Stimulated activated CD4-positive, alpha-beta T cell treated with anti-CD3 and anti-CD28 coated beads, Interleukin-4, amount 100 ng/mL, for 24 hours (primary cell): Measurements from ENCODE around the gene TACC2.

ENCODE experiments used
- DNase-seq: peaks from one replicate; pipeline ENCODE4 v3.0.0-alpha.2; 2020

Gene TACC2

DNA sequence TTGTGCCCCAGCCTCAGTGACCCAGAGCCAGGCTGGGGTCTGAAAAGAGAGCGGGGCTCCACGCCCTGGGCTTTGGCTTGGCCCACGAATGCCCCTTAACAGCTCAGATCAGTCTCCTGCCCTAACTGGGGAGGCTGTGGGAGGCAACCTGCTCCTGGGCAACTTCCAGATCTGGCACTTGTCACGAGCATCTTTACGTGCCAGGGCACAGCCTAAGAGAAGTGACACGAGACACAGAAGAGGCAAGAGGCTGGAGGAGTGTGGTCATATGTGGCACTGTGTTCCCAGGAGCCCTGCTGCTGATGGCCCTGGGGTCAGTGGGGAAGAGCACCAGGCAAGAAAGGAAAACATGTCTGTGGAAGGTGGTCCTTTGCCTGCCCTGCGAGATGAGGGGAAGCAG is 184.4 kb downstream of the TACC2 start:
- DNase-seq = no peak

DNA sequence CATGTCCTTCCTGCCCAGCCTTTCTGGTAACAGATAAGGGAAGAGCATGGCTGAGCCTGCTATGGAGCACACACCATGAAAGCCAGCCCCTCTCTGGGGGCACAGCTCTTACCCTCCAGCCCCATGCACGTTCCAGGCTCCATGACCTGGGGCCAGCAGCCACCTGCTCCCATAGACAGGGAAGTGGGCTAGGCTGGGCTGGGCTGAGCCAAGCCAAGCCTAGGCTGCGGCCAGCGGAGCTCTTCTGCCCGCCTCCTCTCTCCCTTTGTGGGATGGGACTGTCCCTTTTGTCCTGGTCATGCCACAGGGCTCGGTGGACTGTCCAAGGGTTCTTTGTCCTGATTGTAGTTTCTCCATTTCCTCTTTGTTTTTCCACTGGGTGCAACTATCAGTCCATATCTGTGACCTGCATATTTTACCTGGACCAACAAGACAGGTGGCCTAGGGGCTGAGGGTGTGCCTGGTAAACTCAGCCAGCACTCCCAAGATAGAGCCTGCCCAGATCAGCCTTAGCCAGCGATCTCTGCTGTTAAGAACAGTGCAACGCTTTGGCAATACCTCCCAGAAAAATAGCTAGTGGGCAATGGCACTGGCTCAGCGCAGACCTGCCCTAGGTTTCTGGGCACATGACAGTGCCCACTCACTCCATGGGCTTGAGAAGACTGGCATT is 184.9 kb downstream of the TACC2 start:
- DNase-seq = no peak

DNA sequence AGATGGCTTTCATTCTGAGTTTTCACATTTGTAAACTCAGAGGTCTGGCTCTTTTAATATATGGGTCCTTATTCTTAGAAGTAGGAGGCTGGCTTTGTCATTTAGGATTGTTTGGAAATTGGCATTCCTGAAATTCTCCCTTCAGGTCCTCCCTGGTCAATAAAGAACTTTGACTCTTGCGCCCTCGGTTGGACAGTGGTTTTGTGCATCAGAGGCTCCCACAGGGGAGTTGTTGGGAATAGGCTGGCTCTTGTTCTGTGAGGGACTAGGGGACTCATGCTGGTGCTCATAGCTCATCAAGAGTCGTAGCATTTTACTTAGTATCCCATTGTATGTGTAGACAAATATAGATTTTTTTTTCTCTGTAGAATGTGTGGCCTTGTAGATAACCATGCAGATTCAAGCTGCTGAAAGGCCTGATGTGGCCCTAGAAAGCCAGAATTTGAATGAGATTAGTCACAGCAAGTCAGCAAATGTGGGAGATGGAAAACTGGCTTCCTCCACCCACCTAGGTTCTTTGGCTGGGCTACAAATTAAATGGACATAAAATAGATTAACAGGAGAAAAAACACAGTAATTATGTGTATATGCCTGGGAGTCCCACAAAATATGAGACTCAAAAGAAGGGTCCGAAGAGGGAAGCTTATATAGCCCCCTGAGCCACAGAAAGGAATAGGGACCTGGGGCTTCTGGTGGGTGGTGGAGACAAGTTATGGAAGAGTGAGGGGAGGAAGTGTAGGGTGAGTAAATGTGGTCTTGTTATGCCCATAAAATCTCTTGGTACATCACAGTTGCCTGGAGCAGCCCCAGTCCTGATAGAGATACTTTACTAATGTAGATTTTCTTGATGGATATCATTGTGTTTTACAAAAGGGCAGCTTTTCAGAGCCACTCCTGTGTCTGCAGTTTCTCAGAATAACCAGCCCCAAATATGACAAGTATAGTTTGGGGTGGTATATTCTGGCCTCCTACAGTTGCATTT is 187.6 kb downstream of the TACC2 start:
- DNase-seq = no peak

DNA sequence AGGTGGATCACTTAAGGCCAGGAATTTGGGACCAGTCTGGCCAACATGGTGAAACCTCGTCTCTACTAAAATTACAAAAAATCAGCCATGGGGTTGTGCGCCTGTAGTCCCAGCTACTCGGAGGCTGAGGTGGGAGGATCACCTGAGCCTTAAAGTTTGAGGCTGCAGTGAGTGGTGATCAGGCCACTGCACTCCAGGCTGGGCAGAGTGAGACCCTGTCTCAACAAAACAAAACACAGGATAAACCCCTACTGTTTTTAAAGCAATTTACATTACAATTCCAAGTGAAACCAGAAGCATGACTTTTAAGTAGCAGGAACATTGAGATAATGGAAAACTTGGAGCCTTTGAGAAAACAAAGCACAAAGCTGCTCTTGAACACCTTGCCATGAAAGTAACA is 189.7 kb downstream of the TACC2 start:
- no peak for DNase-seq

DNA sequence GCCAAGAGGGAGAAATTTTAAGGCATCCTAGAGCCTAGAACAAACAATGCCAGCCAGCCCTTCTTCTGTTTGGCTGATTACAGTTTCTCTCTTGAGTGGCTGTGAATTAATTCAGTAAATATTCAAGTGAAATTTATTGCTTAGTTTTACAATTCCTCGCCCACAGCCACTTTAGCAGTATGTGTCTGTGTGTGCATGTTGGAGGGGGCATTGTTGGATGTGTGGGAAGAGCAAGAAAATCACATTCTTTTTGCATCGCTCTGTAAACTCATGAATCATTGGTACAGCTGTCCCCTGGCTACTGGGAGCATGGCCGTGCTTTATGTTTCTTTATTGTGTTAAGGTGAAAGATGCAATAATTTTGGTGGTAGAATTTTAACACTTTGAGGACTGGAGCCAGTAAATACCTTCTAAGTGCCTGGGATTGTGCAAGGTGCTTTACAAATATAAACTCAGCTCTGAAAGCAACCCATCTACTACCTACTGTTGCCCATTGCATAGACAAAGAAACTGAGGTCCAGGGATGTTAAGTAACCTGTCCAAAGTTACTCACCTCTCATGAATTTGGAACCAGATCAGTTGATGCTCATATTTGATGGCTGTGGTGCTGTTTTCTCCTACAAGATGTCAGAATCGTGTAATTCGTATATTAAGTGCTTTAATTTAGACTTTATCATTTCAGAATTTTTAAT is 192.2 kb downstream of the TACC2 start:
- DNase-seq = no peak

DNA sequence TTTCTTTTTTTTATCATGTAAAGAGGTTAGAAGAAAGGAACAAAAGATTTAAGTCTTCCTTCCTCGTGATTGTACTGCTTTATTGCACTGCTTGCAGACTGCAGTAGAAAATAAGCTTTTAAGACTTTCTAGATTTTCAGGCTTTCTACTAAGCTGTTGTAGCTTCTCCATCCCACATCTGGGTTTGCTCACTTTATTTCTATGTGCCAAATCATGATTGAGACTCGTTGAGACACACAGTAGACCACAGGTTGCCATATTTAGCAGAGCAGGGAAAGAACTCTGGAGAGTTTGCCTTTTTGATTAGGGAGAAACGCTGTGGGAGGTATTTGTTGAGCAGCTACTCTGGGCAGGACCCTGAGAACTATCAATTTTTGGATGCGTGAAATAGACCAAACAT is 192.9 kb downstream of the TACC2 start:
- DNase-seq = no peak

DNA sequence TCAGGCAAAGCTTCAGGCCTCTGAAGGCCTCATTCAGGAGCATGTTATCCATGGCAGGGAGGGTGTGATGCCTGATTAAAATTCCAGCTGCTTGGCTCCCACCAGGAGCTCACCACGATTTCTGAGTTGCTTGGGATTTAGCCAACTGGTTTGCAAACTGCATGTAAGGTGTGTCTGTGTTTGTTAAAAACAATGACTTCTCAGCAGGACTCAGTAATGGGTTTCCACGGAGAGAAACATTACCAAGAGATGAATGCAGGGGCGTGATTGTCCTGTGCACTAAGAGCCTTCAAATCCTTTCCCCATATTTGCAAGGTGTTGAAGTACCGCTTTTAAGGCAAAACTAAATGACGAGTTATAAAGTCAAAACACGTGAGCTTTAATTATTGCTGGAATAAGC is 193.3 kb downstream of the TACC2 start:
- DNase-seq = no peak

DNA sequence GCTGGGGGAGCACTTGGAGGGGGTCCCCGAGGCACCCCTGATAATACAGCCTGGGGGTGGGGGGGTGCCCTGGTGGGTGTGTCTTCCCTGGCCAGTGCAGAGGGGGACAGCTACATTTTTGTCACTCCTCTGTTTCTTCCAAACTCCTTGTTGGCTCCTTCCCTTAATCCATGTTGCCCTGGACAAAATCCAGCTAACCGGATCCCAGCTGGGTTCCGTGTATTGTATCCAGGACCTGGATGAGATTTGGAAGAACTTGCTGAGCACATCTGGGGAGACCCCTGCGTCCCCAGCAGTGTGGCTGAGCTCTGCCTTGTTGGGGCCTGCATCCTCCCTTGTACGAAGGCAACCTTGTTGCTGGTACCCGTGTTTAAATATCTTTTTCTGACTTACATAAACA is 195.3 kb downstream of the TACC2 start:
- no peak for DNase-seq

DNA sequence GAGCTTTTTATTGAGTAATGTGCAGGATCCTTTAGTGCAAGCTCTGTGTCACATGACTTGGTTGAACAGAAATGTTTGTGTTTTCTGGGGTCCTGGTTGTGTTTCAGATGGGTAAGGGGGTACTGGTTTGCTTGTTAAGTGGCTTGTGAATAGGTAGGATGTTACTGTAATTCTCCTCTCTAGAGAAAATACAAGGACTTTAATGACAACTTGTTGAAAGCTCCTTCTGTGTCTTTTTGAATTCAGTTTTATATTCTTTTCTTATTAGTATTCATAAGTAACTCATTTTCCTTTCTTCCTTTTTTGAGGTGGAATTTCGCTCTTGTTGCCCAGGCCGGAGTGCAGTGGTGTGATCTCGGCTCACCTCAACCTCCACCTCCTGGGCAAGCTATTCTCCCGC is 196.7 kb downstream of the TACC2 start:
- DNase-seq = no peak

DNA sequence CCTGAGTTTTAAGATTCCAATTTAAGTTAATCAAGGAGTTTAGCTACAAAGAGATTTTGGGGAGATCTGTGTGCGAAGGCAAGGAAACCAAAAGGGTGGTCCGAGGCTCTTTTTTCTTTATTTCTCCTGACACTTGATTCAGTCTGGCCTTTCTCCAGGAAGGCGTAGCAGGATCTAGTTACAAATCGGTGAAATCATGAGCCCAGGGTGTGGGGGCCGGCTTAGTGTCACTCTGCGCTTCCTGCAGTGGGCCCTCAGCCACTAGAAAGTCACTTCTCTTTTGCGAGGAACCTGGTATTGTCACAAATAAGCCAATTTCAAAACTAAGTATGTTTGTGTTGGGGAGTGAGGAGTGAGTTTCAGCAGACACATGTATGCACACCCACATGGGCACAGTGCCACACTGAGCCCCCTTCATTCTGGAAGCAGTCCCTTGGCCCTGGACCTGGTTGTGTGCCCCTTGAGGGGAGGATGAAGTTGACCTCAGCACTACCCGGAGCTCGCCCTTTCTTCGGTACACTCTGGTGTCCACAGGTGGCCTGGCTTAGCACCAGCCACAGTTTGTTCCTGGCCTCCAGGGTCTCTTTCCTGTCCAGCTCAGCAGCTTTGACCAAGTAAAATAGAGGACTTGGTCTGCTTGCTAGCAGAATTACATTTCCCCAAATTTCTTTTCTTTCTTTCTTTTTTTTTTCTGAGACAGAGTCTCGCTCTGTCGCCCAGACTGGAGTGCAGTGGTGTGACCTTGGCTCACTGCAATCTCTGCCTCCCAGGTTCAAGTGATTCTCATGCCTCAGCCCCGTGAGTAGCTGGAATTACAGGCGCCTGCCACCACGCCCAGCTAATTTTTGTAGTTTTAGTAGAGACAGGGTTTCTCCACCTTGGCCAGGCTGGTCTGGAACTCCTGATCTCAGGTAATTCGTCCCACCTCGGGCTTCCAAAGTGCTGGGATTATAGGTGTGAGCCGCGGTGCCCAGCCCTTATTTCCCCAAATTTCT is 198.2 kb downstream of the TACC2 start:
- DNase-seq = no peak

DNA sequence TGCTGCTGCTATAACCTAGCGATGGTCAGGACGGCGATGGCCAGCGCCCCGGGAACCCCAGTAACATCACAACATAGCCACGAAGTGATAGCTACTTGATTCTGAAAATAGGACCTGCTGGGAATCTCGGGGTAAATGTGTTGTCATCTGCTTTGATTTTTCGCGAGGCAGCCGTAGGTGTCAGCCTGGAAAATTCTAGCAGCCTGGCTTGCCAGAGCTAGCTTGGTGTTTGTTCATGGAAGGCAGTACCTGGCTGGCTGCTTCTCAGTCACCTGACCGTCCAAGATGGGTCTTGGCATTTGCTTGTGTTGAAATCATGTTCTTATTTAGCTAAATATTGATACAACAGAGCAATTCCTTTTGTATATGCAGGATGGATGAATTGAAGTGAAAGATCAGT is 199.7 kb downstream of the TACC2 start:
- DNase-seq = no peak

DNA sequence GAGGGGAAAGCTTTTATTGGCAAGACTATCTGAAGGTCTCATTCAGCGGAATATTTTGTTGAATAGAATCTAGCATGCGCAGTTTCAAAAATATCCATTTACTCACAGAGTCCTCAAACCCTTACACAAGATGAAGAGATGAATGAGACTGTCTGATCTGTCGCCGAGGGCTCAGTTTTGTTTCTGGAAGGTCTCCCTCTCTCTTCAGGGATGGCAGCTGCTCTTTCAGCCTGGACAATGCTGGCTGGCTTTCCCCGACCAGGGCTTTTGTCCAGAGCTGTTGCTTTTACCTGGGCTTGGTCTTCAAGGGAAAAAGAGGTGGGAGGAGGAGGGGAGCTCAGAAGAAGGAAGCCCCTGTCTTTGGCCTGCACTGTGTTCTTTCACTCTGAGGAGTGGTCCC is 200.2 kb downstream of the TACC2 start:
- DNase-seq = no peak

DNA sequence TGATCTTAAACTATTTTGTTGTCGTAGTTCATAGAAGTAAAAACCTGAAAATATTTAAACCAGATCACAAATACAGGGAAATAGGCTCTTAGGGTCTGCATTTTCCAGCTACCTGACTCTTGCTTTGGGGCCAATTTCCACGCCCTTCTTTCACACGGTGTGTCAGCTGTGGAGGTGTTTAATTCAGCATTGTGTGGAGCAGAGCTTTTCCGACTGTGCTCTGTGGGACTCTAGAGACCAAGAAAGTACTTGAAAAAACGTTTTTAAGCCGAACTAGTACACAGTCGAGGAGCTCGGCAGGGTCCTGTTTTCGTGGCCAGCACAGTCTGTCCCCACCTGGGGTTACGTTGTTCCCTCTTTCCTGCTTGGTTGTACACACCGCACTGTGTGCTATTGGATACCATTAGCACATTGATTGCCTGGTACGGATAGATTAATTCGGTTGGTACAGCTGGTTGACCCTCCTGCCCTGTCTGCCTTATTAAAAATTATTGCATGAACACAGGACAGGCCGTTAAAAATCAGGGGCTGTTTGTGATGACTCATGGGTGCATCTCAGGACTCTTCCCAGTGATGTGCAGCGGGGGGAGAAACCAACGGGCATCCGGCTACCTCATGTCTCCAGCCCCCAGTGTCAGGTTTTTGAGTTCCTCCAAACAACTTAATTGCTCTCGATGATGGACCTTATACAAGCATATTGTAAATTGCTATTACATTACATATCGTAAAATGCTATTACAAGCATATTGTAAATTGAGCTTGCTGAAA is 201.4 kb downstream of the TACC2 start:
- no peak for DNase-seq

DNA sequence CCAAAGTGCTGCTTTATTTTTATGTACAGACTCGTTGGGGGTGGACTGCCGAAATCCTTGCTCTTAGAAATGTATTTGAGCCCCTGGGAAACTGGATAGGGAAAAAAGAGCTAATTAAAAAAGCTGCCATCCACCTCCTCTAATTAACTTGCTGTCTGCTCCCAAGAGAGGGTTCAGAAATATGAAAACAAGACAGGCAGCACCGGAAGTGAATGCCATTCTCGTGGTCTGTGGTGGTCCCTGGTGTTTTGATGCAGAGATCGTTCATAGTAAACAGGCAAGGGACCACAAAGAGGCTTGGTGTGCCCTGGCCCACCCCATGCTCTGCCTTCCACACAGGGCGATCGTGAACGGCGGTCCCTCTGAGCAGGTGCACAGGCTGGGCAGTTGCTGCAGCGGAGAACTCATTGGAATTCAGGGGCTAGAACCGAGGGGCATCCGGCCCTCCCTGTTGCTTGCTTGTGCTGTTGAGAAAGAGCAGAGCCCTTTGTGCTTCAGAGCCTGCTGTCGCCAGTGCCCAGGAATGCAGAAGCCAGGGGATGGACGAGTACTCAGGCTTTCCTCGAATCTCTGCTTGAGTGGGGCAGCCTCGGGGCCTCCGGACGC is 203.1 kb downstream of the TACC2 start:
- DNase-seq = no peak

DNA sequence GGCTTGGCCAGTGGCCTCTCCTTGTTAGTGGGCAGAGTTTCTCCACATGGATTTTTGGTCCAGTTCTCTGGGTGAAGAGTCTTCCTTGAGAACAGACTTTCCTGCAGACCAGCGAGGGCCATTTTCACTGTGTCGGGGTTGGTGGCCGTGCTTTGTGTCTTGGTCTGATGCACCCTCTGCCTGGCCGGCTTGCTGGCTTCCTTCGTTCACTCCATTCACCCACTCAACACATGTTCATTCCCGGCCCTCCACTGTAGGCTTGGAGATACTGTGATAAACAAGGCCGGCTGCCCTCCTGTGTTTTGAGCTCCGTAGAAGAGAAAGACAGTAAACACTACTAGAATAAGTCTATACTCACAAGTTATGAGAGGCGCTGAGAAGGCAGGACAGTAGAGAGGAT is 205.3 kb downstream of the TACC2 start:
- DNase-seq = no peak

DNA sequence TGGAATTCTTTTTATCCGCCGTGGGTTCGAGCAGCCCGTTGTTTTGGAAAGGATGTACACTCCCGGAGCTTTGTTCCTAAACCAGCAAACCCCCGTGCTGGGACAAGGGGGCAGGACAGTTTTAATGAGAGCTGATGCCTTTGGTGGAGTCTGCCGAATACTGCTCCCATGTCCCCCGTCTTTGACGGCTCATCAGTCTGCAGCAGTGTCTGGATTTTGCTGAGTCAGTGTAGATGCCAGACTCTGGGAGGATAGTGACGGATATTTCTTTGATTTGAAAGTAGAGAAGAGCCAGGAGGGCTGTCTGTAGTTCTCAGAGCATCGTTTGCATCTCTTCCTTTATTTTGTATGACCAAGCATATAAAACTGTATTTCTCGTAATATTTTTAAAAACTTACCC is 207.3 kb downstream of the TACC2 start:
- DNase-seq = no peak

DNA sequence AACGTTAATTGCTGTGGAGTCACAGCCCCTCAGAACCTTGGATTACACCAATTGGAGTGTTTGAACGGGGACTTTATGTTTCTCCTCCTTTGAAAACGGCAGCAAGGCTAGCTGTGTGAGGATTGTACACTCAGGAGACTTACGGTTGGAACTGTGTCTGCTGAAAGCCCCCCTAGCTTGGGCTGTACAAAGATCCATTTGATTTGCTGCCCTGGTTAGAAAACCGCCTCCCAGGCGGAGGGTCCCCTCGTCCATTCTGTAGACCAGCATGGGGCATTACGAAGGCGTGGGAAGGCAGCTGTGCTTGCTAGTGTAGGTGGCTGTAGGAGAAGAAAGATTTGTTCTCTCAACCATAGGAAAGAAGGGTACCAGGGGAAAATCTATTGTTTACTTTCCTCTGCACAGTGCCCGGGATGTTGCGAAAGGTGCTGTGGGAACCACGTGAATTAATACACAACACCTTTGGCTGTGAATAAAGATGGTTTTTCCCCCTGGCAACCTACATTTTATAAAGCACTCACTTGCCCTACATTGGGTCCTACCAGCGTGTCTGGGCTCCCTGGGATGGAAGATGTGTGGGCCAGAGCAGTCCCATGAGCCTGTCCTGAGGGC is 208.8 kb downstream of the TACC2 start:
- no peak for DNase-seq

DNA sequence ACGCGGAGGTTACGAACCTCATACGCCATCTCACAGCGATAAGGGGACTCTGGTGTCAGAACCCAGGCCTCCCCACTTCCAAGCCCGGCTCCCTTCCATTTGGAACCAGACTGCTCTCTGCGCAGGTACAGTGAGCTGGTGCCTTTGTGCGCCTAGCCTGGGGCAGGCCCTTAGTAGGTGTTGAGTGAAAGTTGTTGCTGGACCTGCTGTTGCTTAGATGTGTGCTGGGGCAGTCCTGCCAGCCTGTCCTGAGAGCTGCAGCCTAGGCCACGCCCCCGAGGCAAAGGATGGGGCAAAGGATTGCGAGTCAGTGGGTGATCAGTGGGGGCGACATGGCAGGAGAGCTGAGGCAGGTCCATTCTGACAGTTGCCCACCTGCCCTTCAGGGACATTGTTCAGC is 209.7 kb downstream of the TACC2 start:
- no peak for DNase-seq

DNA sequence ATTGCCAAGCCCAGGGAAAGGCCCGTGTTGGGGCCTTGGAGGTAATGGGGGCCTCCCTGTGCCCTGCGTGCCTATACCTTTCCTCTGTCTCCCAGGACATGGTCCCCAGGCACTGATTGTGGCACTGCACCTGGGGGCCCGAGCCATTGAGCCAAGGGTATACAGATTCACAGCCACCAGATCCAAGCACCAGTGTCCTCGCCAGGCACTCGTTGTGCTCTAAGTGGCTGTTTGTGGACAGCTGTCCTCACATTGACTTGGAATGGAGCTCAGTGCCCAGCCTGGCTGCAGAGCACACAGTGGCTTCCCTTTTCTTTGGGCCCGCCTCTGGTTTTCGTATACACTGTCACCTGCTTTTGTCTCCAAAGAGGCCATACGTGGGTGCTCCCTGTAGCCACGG is 210.1 kb downstream of the TACC2 start:
- DNase-seq = no peak

DNA sequence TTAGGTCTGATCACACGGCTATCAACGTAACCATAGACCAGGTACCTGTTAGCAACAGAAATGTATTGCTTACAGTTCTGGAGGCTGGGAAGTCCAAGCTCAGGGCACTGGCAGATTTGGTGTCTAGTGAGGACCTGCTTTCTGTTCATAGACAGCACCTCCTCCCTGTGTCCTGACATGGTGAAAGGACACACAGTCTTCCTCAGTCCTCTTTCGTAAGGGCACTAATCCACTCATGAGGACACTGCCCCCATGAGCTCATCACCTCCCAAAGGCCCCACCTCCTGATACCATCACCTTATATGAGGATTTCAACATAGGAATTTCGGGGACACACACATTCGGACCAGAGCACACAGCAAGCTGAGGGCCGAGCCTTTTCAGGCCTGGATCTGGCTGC is 210.7 kb downstream of the TACC2 start:
- DNase-seq = no peak

DNA sequence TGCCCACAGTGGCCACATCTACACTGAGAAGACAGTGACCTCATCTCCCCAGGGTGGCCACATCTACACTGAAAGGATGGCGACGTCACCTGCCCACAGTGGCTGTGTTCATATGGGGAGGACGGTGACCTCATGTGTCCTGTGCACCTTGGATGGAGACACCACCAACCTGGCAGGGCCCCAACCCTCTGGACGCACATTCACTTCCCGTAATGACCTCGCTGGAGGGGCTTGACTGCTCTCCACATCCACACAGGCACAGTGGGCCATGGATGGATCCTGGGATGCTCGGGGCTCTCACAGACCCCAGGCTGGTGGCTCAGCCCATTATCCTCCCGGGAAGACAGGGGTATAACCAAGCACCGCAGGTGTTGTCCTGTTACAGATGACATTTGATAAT is 212.4 kb downstream of the TACC2 start:
- DNase-seq = no peak
